TTC549 (cell line): Measurements from ENCODE around the gene PSG4.
"Not testable (repeated sequence)": the region's sequence is repeated elsewhere in the genome, so short reads cannot be mapped to it uniquely, and the experiment has no call there.

Experiments used
- FAIRE-seq: peaks from 2 replicates; lab custom pipeline; 2012; peaks lifted over from hg19 to GRCh38; lab: Jason Lieb, UNC

PSG4 gene

DNA sequence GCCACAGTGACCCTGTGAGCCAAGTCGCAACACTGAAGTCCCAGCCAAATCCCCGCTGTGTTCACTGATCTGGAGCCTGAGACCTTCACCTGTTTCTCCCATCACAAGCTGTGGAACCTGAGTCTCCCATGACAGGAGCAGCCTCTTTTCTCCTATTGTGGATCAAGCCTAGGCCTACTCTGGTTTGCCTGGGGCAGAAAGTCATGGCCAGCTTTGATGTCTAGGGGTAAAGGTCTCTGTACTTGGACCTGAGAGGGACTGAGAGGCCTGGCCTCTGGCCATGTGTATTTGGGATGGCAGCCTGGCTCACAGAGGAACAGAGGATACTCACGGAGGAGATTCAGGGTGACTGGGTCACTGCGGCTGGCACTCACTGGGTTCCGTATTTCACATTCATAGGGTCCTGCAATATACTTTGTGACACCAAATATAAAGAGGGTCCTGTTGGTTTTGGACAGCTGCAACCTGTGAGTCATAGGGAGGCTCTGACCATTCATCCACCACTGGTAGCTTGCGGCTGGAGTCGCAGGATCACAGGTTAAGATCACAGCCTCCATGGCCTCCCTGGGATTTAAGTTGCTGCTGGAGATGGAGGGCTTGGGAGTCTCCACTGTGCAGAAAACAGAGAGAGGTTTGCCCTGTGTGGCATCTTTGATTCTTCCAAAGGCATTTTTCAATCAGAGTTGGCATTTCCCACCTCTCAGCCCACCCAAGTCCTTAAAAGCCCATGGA lies 7.6 kb downstream of the PSG4 start:
- not testable (repeated sequence) for FAIRE-seq

DNA sequence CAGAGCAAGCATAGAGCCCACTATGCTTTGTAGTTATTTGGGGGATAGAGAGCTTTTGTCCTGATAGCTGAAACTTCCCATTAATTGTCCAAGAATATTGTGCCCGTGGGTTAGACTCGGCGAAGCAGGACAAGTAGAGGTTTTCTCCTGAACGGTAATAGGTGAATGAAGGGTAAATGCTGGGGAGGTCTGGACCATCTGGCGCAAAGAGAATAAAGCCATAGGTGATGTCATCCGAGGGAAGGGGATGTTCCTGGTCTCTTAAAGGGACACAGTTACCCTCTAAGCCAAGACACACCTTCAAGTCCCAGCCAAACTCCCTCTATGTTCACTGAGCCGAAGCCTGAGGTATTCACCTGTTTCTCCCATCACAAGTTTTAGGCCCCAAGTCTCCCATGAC lies 11.0 kb downstream of the PSG4 start:
- not testable (repeated sequence) for FAIRE-seq

- FAIRE-seq: not testable (repeated sequence)
Measured at GRCh38 chr19:43192381-43193155, 12.9 kb downstream of the PSG4 start.

- not testable (repeated sequence) for FAIRE-seq
Measured at GRCh38 chr19:43188092-43188491, 17.3 kb downstream of the PSG4 start.

DNA sequence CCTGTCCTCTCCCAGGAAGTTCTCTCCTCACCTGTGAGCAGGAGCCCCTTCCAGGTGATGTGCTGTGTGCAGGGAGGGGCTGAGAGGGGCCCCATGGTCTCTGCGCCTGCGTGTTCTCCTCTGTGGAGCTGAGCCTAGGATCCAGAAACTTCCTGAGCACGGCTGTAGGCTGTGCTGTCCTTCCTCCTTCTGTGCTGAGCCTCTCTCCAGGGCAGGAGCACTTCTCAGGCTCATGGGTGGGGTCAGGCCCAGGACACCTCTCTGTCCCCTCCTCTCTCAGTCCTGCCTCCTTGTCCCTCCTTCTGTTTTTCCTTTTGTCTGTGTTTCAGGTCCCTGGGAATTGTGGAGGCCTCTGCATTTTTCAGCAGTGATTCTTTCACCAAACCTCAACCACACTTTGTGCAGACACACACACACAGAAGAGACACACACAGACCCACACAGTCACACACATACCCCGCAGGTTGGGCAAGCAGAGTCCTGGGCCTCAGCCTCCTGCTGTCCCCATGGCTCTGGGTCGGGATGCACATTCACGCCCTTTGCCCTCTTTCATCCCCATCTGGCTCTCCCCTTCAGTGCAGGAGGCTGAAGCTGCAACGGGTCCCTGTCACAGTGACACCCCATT lies 19.0 kb downstream of the PSG4 start, which contains the start of gene PSG5:
Gene PSG5 (minus strand): TSS at position 226 of the 625 bp plus-strand sequence. CDS start 131 bp downstream, at position 95.
- not testable (repeated sequence) for FAIRE-seq

GRCh38 chr19:43181869-43182771 lies 23.3 kb downstream of the PSG4 start:
- FAIRE-seq: not testable (repeated sequence)

DNA sequence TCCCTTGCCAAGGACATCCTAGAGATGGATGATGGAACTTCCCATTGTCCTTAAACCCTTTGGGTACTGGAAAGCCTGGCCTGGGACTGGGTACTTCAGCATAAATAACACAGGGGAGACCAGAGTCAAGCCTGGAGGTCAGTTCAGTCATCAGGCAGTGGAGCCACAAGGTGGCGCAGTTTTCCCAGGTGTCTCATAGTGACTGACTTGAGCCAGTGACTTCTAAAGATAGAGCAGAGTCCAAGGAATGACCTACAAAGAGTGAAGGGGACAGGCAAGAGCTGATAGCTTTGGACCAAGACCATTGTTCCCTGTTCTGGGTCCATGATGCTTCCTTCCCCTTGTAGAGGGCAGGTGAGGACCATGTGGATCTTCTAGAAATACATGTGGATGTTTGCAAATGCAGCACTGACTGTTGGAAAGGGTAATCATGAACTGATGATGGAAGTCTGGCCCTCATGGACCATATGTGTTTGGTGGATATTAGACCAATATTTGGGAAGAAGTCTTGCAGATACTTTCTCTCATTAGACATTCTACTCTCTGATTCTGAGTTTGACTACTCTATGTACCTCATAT lies 25.8 kb downstream of the PSG4 start:
- FAIRE-seq: not testable (repeated sequence)

- not testable (repeated sequence) for FAIRE-seq
Measured at GRCh38 chr19:43178577-43178976, 26.9 kb downstream of the PSG4 start.

- FAIRE-seq: not testable (repeated sequence)
Measured at GRCh38 chr19:43165906-43166305, 39.5 kb downstream of the PSG4 start.

GRCh38 chr19:43163135-43163534 lies 42.3 kb downstream of the PSG4 start:
- not testable (repeated sequence) for FAIRE-seq

DNA sequence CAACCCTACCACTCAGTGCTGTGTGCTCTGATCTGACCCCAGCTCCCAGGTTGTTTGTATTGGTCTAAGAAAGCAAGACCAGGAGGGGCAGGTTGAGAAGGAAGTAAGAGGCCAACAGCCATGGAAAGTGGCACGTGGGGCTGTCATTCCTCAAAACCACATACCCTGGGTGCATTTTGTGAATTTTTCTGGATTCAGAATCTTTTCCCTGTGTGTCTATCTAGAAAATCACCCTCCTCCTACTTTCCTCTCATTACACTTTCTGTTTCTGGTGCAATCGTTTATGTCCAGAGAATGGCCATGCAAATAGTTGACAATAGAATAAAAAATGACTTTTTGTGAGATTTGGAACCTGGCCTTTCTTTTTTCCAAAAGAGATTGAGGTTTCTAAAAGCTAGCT lies 43.2 kb downstream of the PSG4 start:
- not testable (repeated sequence) for FAIRE-seq

GRCh38 chr19:43152214-43152613 lies 53.2 kb downstream of the PSG4 start:
- no peak for FAIRE-seq

GRCh38 chr19:43149788-43150187 lies 55.6 kb downstream of the PSG4 start:
- FAIRE-seq: not testable (repeated sequence)

DNA sequence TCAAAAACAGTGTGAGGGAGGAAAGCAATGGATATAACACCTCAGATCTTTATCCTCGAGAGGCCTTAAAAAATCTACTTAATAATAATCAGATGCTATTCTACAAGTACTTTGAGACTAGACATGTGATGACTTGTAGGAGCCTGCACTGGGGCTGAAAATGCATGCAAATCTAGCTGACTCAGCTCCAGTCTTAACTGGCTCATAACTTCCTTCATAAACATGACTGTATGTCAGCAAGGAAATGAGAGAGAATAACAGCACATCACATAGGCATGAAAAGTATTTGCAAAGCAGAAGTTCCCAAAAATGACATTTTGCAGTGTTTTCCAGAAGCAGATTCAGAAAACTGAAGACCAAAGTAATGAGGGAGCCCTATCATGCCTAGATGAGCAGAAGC lies 57.2 kb downstream of the PSG4 start:
- no peak for FAIRE-seq
